Mammary epithelial cell (primary cell): ENCODE measurements around the gene OR5L1.

Source experiments
- CTCF ChIP-seq, 2 donors: IDR thresholded peaks in 1 of 2; conservative IDR thresholded peaks in 1 of 2; 2 replicates each; pipeline ENCODE4 v1.5.1; 2011 to 2012; ENCODE audit warnings: inconsistent platforms in 2 of 2, low read length in 2 of 2, mild to moderate bottlenecking in 2 of 2, control low read depth in 1 of 2, low read depth in 1 of 2; ENCODE audit not compliant: insufficient read depth in 1 of 2; ENCODE audit errors: extremely low read depth in 1 of 2
- EZH2 ChIP-seq: IDR thresholded peaks from 2 replicates; pipeline ENCODE4 v1.6.1; 2012; ENCODE audit warnings: low read length, inconsistent platforms, borderline replicate concordance

GRCh38 chr11:55826919-55827318, 15.8 kb downstream of the OR5L1 start, which contains the start of gene OR5L2:
- TF ChIP-seq CTCF (conservative IDR thresholded peaks at IDR 0.05 in 1 of 2, IDR thresholded peaks at IDR 0.05 in 1 of 2; ENCODE audit: extremely low read depth in 1 of 2, insufficient read depth in 1 of 2, low read depth in 1 of 2, low read length in 2 of 2) (no peak), EZH2 (no peak)
